Natural killer cell treated with Interleukin-12 subunit alpha and Interleukin-12 subunit beta and Interleukin-15 and Interleukin-18, amount 100 ng/mL, for 72 hours (primary cell): ENCODE measurements around the gene DENND1A. TPM values are rescaled to one million over a fixed set of nuclear protein-coding genes. Genes with fewer than 3 reads are reported as not detected.
"Not testable (repeated sequence)": the region's sequence is repeated elsewhere in the genome, so short reads cannot be mapped to it uniquely, and the experiment has no call there.

Source experiments
- ATAC-seq, 2 donors: fragments of 150-1000 bp; cut with Tn5 transposase in 1 of 2; sonication (Bioruptor Pico), chemical (Tn5 transposase) in 1 of 2; 2 replicates each; pipeline ENCODE4 v1.10.0; 2021
- DNase-seq: peaks from one replicate; pipeline ENCODE4 v3.0.0; 2022; ENCODE audit warnings: low spot score
- H3K27ac Mint-ChIP-seq, 2 donors: 1 replicate in 1 of 2; 2 replicates in 1 of 2; pipeline ENCODE4 v1.8.0; 2022; ENCODE audit warnings: mixed read lengths in 2 of 2, mild to moderate bottlenecking in 1 of 2, moderate library complexity in 1 of 2
- H3K27me3 Mint-ChIP-seq, 2 donors: 1 replicate in 1 of 2; 2 replicates in 1 of 2; pipeline ENCODE4 v1.8.0; 2022; ENCODE audit warnings: mixed read lengths in 2 of 2
- H3K36me3 Mint-ChIP-seq: one replicate; pipeline ENCODE4 v1.8.0; 2022; ENCODE audit warnings: mixed read lengths
- H3K4me1 Mint-ChIP-seq, 2 donors: 1 replicate in 1 of 2; 2 replicates in 1 of 2; pipeline ENCODE4 v1.8.0; 2022; ENCODE audit warnings: low read depth in 2 of 2, mixed read lengths in 2 of 2, mild to moderate bottlenecking in 1 of 2
- H3K4me3 Mint-ChIP-seq: one replicate; pipeline ENCODE4 v1.8.0; 2022; ENCODE audit warnings: mixed read lengths
- H3K9me3 Mint-ChIP-seq: 2 replicates; pipeline ENCODE4 v1.8.0; 2022; ENCODE audit warnings: mixed read lengths
- total RNA-seq, 2 donors: library from RNA; stranded (reverse); gene quantifications; one replicate each; pipeline ENCODE4 v1.2.3, GENCODE V29; 2022

The DENND1A gene
- total RNA-seq, 2 donors from 2014 or later = 24.6 to 28.8 TPM

DNA sequence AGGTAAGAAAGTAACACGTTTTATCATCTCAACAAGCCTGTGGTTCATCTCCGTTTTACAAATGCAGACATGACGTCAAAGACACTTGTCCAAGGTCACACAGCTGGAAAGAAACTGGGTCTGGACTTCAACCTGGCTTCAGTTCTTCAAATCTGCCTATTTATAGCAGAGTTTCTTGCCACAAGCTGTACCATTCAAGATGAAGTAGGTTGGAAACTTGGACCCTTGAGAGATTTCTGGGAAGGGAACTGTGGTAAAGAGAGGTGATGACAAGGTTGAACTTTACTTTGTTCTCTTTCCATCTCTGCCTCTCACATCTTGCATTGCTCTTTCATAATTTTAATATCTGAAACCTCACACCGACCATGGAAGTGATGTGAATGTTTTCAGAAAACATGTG is 29.9 kb upstream of the DENND1A start:
- H3K27me3 Mint-ChIP-seq = peaks cover 20 to 24% of the 10 kb centered on the region in 2 donors

DNA sequence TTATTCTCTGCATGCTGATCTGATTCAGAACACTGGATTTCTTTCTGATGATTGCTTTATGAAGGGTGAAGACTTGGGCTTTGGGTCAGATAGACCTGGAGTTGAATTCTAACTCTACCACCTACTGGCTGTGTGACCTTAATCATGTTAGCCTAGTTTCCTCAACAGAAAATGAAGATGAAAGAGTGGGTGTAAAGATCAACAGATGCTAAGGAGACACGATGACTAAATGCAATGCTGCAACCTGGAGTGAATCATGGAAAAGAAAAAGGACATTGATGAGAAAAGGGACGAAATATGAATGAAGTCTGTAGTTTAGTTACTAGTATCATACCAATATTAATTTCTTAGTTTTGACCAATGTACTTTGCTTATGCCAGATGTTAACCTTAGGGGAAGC is 27.8 kb upstream of the DENND1A start:
- peaks cover 16 to 20% of the 10 kb centered on the region in 2 donors for H3K27me3 Mint-ChIP-seq
- ATAC-seq (no peak), DNase-seq (no peak)
- no peaks in the 10 kb centered on the region for H3K4me1 Mint-ChIP-seq
- H3K9me3 Mint-ChIP-seq = no peaks in the 10 kb centered on the region
- no peak overlapping the region for H3K27ac Mint-ChIP-seq
- H3K4me3 Mint-ChIP-seq = no peak overlapping the region
- no peaks in the 10 kb centered on the region for H3K36me3 Mint-ChIP-seq

More for the DNA sequence above, 29.9 kb upstream of the DENND1A start:
- no peak for DNase-seq
- H3K4me1 Mint-ChIP-seq = peaks cover 0 to 3% of the 10 kb centered on the region in 2 donors
- H3K9me3 Mint-ChIP-seq = no peaks in the 10 kb centered on the region
- H3K36me3 Mint-ChIP-seq = no peaks in the 10 kb centered on the region
- H3K4me3 Mint-ChIP-seq = no peak overlapping the region
- no peak for ATAC-seq
- no peak overlapping the region for H3K27ac Mint-ChIP-seq

DNA sequence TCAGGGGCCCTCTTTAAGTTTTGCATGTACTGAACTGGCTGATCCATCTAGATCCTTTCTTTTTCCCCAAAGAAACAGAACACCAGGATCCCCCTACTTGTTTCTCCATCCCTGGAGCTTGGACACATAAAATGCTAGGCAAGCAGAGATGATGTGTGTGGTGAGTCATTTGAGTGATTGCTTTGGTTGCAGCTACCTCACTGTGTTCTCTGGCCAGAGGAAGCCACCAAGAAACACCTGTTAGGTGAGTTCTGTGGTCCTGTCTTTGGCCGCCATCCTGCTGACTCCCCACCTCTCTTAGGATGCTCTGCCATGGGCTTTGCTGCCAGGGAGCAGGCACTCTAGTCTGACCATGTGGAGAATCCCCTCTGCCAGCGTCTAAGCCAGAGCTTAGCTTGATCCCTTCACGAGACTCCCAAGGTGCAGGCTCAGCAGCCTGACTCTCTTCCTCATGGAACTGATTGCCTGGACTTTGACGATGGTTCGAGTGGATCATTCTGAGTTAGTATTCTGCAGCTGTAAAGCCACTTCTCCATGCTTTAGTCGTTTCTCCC is 27.3 kb upstream of the DENND1A start:
- Mint-ChIP-seq H3K9me3 (no peaks in the 10 kb centered on the region), H3K36me3 (no peaks in the 10 kb centered on the region), H3K4me1 (no peaks in the 10 kb centered on the region), H3K4me3 (no peak overlapping the region), H3K27me3 (peaks cover 19 to 23% of the 10 kb centered on the region in 2 donors), H3K27ac (no peak overlapping the region)
- DNase-seq (no peak), ATAC-seq (no peak)

DNA sequence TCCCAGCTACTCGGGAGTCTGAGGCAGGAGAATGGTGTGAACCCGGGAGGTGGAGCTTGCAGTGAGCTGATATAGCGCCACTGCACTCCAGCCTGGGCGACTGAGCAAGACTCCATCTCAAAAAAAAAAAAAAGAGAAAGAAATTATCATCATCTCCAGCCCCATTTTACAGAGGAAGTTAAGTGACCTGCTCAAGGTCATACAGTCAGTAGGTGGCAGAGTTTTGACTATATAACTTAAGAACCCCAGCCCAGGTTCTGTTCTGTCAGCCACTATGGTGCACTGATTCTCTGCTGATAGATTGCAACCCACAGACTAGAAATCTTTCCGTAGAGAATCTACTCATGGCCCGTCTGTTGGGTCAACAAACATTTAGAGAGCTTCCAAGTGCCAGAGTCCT is 25.7 kb upstream of the DENND1A start:
- DNase-seq (no peak), ATAC-seq (no peak)
- Mint-ChIP-seq H3K27ac (no peak overlapping the region), H3K36me3 (no peaks in the 10 kb centered on the region), H3K4me1 (no peaks in the 10 kb centered on the region), H3K27me3 (peaks cover 17 to 25% of the 10 kb centered on the region in 2 donors), H3K4me3 (no peak overlapping the region), H3K9me3 (no peaks in the 10 kb centered on the region)

DNA sequence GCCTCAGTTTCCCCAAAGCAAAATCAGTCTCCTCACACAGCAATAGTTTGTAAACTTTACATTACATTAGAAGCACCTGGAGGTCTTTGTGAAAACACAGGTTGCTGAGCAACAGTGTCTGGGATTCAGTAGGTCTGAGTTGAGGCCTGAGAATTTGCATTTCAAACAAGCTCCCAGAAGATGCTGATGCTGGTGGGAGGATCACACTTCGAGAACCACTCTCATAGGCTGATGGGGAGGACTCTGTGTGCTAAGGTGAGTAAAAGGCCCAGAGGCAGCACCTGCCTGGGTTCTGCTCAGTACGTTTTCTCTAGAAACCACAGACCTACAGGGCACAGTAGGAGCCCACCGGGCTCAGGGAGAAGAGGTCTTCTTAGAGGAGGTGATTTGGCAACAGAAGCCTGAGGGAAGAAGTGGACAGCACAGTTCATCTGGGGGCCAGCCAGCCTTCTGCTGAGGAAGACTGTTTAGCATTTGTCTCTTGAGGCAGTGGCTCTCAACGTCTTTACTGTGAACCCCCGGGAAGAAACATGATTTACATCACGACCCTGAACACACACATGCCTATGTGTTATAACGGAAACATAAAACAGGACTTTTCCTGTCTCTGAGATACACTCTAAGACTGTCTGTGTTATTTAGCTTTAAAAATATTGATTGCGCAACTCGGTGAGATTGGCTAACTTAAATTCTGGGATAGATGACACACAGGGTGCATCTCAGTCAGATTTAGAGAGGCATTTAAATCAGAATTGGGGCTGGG is 24.8 kb upstream of the DENND1A start:
- DNase-seq = no peak
- no peak overlapping the region for H3K4me3 Mint-ChIP-seq
- H3K27me3 Mint-ChIP-seq = peaks cover 8 to 28% of the 10 kb centered on the region in 2 donors
- H3K36me3 Mint-ChIP-seq = no peaks in the 10 kb centered on the region
- H3K27ac Mint-ChIP-seq = no peak overlapping the region
- H3K4me1 Mint-ChIP-seq = no peaks in the 10 kb centered on the region
- no peaks in the 10 kb centered on the region for H3K9me3 Mint-ChIP-seq
- ATAC-seq = no peak

DNA sequence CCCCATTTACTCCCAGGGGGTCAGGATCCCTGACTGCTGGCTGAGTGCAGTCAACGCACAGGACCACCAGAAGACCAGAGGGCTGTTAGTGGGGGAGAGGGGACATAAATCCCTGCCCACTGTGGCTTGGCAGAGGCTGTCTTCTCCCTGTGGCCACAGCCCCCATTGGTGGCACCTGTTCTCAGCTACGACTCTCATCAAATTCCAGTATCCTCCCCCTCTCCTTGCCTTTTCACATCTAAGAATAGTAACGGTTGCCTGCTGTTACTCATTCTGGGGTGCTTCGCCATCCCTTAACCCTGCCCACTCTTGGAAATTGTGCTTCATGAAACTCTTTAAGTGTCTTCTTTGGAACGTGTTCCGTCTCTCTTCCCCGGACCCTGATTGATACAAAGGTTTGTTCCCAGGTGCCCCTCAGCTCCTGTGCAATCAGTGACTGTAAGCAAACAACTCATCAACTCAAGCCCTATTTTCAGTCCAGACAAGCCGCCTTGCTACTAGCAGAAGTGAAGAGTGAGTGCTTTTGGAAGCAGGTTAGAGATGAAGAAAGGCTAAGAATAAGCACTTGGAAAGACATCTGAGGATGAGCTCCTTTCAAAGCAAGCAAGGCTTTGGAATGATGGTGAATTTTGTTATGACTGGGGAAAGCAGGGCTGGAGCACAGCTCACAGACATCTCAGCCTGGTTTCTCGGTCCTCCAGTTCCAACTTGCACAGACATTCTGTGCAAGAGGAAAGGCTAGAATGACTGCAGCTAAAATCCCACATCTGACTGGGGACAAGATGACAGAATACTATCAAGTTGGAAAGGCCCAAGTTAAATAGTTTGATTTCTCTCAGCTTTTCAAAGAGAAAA is 22.9 kb upstream of the DENND1A start:
- Mint-ChIP-seq H3K9me3 (no peaks in the 10 kb centered on the region), H3K36me3 (no peaks in the 10 kb centered on the region), H3K27me3 (peaks cover 7 to 28% of the 10 kb centered on the region in 2 donors), H3K27ac (no peak overlapping the region), H3K4me3 (no peak overlapping the region), H3K4me1 (no peaks in the 10 kb centered on the region)
- ATAC-seq (peak in 1 of 2 donors; percentile 20), DNase-seq (no peak)

DNA sequence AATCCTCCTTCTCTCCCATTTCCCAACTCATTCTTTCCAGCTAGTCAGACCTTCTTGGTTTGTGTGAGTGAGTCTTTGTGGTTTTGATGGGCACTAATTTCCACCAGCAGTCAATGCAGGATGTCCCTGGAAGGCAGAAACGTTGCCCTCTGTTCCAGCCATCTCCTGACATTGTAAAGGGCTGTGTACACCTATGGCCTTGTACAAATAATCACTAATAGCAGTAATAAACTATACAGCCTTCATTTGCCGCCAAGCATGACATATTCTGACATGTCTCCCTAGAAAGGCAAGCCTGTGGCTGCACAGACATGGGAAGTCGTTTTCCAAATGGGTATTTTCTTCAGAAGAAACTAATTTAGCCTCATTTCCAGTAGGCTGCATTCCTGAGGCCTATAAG is 18.4 kb upstream of the DENND1A start:
- Mint-ChIP-seq H3K27ac (no peak overlapping the region), H3K27me3 (peaks cover 14 to 18% of the 10 kb centered on the region in 2 donors), H3K36me3 (no peaks in the 10 kb centered on the region)

DNA sequence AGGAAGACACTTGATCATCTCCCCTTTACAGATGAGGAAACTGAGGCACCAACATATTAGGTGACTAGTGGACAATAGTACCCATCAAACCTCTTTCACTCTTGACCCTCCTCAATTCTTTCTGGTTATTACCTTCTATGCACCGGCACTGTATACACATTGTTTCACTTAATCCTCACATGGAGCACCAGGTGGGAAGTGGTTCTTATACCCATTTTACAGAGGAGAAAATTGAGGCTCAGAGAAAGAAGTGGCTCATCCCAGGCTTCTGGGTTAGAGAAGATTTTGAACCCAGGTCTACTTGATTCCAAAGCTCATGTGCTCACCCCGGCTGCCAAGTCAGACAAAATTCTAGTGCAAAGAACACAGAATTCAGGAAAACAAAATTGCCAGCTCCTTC is 17.4 kb upstream of the DENND1A start:
- ATAC-seq (no peak), DNase-seq (no peak)
- H3K9me3 Mint-ChIP-seq = no peaks in the 10 kb centered on the region
- no peak overlapping the region for H3K27ac Mint-ChIP-seq
- no peak overlapping the region for H3K4me3 Mint-ChIP-seq
- H3K4me1 Mint-ChIP-seq = no peaks in the 10 kb centered on the region
- H3K36me3 Mint-ChIP-seq = no peaks in the 10 kb centered on the region
- peaks cover 7 to 13% of the 10 kb centered on the region in 2 donors for H3K27me3 Mint-ChIP-seq

More for the DNA sequence above, 18.4 kb upstream of the DENND1A start:
- DNase-seq (no peak), ATAC-seq (no peak)
- Mint-ChIP-seq H3K9me3 (no peaks in the 10 kb centered on the region), H3K4me1 (no peaks in the 10 kb centered on the region), H3K4me3 (no peak overlapping the region)

DNA sequence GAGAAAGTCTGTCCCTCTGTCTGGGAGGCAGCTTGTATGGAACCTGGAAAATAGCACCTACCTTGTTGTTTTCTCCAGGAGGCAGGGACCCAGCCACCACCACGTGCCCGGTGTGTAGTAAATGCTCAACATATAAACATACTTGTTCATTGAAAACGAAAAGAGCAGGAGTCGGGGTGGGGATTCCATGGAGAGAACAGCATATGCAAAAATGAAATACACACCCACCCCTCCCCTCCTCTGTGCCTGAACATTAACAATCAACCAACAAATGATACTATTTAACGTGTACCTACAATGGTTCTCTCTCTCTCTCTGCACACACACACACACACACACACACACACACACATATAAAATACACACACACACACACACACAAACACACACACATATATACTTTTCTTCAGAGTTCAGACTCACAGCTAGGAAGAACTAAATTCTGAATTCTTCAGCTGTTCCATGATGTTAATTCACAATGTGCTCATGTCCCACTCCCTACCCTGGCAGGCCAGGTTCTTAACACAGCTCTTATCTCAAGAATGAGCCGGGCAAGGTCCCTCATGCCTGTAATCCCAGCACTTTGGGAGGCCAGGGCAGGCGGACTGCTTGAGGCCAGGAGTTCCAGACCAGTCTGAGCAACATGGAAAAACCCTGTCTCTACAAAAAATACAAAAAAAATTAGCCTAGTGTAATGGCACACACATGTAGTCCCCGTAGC is 16.3 kb upstream of the DENND1A start:
- Mint-ChIP-seq H3K4me1 (no peaks in the 10 kb centered on the region), H3K4me3 (no peak overlapping the region), H3K27ac (no peak overlapping the region)

DNA sequence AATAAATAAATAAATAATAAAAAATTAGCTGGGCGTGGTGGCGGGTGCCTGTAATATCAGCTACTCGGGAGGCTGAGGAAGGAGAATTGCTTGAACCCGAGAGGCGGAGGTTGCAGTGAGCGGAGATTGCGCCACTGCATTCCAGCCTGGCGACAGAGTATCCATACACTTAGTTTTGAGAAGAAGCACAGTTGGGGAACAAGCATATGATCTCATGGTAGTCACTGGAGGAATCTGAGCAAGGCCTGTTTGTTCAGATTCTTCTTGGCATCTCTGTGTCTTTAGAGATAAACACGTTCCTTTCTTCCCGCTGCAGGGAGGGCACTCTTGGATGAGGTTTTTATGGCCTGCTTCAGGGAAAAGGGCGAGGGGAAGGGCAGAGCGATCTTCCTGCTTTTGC is 15.6 kb upstream of the DENND1A start:
- Mint-ChIP-seq H3K27me3 (peaks cover 4 to 7% of the 10 kb centered on the region in 2 donors), H3K27ac (no peak overlapping the region), H3K36me3 (no peaks in the 10 kb centered on the region), H3K4me3 (no peak overlapping the region), H3K9me3 (no peaks in the 10 kb centered on the region), H3K4me1 (no peaks in the 10 kb centered on the region)
- DNase-seq (no peak), ATAC-seq (no peak)

More for the DNA sequence above, 16.3 kb upstream of the DENND1A start:
- H3K36me3 Mint-ChIP-seq = no peaks in the 10 kb centered on the region
- DNase-seq = no peak
- no peak for ATAC-seq
- no peaks in the 10 kb centered on the region for H3K9me3 Mint-ChIP-seq
- H3K27me3 Mint-ChIP-seq = peaks cover 7 to 11% of the 10 kb centered on the region in 2 donors

DNA sequence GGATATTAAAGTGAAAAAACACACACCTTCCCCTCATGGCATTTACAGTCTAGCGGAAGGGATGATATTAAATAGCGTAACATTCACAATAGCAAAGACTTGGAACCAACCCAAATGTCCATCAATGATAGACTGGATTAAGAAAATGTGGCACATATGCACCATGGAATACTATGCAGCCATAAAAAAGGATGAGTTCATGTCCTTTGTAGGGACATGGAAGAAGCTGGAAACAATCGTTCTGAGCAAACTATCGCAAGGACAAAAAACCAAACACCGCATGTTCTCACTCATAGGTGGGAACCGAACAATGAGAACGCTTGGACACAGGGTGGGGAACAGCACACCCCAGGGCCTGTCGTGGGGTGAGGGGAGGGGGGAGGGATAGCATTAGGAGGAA is 14.5 kb upstream of the DENND1A start:
- not testable (repeated sequence) for H3K36me3 Mint-ChIP-seq, ATAC-seq, H3K27ac Mint-ChIP-seq, H3K27me3 Mint-ChIP-seq, DNase-seq, H3K4me1 Mint-ChIP-seq, H3K9me3 Mint-ChIP-seq, H3K4me3 Mint-ChIP-seq

DNA sequence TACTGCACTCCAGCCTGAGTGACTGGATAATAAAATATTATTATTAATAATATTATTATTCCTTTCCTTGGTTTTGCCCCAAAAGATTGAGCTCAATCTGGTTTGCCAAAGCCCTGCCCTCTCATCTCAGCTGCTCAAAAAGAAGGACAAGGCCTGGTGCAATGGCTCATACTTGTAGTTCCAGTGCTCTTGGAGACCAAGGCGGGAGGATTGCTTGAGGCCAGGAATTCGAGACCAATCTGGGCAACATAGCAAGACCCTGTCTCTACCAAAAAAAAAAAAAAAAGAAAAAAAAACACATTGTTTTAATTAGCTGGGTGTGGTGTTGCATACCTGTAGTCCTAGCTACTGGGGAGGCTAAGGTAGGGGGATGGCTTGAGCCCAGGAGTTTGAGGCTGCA is 13.7 kb upstream of the DENND1A start:
- DNase-seq (no peak), ATAC-seq (no peak)
- Mint-ChIP-seq H3K27me3 (peaks cover 4 to 7% of the 10 kb centered on the region in 2 donors), H3K4me3 (no peak overlapping the region), H3K27ac (no peak overlapping the region), H3K9me3 (no peaks in the 10 kb centered on the region), H3K4me1 (no peaks in the 10 kb centered on the region), H3K36me3 (no peaks in the 10 kb centered on the region)

DNA sequence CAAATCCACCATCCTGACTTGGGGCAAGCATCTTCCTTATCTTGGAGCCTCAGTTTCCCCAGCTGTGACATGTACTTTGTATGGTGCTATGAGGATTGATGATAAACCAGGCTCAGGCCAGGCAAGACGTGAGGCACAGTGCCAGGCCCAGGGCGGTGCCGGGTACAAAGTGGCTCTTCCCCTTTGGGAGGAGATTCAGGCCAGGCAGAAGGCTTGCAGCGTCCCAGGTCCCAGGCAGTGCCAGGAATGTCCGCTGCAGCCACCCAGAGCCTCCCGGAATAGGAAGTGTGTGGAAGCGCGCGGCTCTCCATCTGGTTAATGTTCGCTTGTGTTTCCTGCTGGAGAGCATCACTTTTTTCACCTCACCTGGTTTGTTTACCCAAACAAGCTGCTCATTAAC is 12.6 kb upstream of the DENND1A start:
- Mint-ChIP-seq H3K27me3 (peaks cover 7 to 9% of the 10 kb centered on the region in 2 donors), H3K4me3 (no peak overlapping the region), H3K9me3 (no peaks in the 10 kb centered on the region), H3K4me1 (no peaks in the 10 kb centered on the region), H3K27ac (no peak overlapping the region), H3K36me3 (no peaks in the 10 kb centered on the region)
- ATAC-seq (no peak), DNase-seq (no peak)
